Activated CD4-positive, alpha-beta T cell treated with anti-CD3 and anti-CD28 coated beads for 4 hours (primary cell): ENCODE measurements around the gene DEAF1.
A peak's percentile ranks its signal among the peaks of the same experiment; 100 is the strongest.
"Not testable (repeated sequence)": the region's sequence is repeated elsewhere in the genome, so short reads cannot be mapped to it uniquely, and the experiment has no call there.

Experiments used
- DNase-seq, 2 donors: peaks; one replicate each; pipeline ENCODE4 v3.0.0-alpha.2; 2020

The DEAF1 gene

GRCh38 chr11:694563-695287, at the start of gene DEAF1:
TSS of gene DEAF1 (minus strand) at chr11:695222. CDS start at chr11:695047, 175 bp downstream.
- peak; percentile 98 to 99 for DNase-seq

- no peak for DNase-seq
Observed at GRCh38 chr11:742571-743201, 47.7 kb upstream of the DEAF1 start.

GRCh38 chr11:742156-742546, 47.1 kb upstream of the DEAF1 start:
- DNase-seq = no peak

GRCh38 chr11:737899-738298, 42.9 kb upstream of the DEAF1 start:
- DNase-seq = not testable (repeated sequence)

GRCh38 chr11:737366-737765, 42.3 kb upstream of the DEAF1 start:
- no peak for DNase-seq

- not testable (repeated sequence) for DNase-seq
Observed at GRCh38 chr11:734541-734940, 39.5 kb upstream of the DEAF1 start.

GRCh38 chr11:733072-733471, 38.0 kb upstream of the DEAF1 start:
- DNase-seq = no peak

- DNase-seq = no peak
Observed at GRCh38 chr11:729492-730074, 34.6 kb upstream of the DEAF1 start.

- no peak for DNase-seq
Observed at GRCh38 chr11:728901-729491, 34.0 kb upstream of the DEAF1 start.

GRCh38 chr11:727859-728748, 33.1 kb upstream of the DEAF1 start:
- DNase-seq = peak; percentile 76 to 78

- DNase-seq = no peak
Observed at GRCh38 chr11:727281-727701, 32.3 kb upstream of the DEAF1 start.

GRCh38 chr11:726278-727220, 31.5 kb upstream of the DEAF1 start:
- peak; percentile 50 to 51 for DNase-seq

GRCh38 chr11:725624-726202, 30.7 kb upstream of the DEAF1 start:
- DNase-seq = no peak

- DNase-seq = no peak
Observed at GRCh38 chr11:724778-725386, 29.9 kb upstream of the DEAF1 start.

GRCh38 chr11:724049-724777, 29.2 kb upstream of the DEAF1 start:
- DNase-seq = no peak

GRCh38 chr11:723120-723883, 28.3 kb upstream of the DEAF1 start:
- DNase-seq = peak; percentile 32 to 56

GRCh38 chr11:722346-722811, 27.4 kb upstream of the DEAF1 start:
- no peak for DNase-seq

GRCh38 chr11:721741-722345, 26.8 kb upstream of the DEAF1 start:
- DNase-seq = peak; percentile 47 to 54
